22Rv1 (cell line): Measurements from ENCODE around the gene NRXN2.
A peak's percentile ranks its signal among the peaks of the same experiment; 100 is the strongest.

Experiments
- H3K27ac ChIP-seq: fragments of 450-650 bp; 2 replicates; pipeline ENCODE4 v1.5.1; 2017
- CTCF ChIP-seq: fragments of 450-650 bp; IDR thresholded peaks from 2 replicates; pipeline ENCODE4 v1.5.1; 2017; ENCODE audit warnings: mild to moderate bottlenecking
- ZFX ChIP-seq: fragments of 450-650 bp; IDR thresholded peaks from 2 replicates; pipeline ENCODE4 v1.6.1; 2017; ENCODE audit warnings: antibody characterized with exemption, borderline replicate concordance

The NRXN2 gene

GRCh38 chr11:64566915-64567891 lies 155.8 kb downstream of the NRXN2 start:
- peak overlapping the region; percentile 52 for H3K27ac ChIP-seq
- TF ChIP-seq CTCF (no peak), ZFX (no peak)

DNA sequence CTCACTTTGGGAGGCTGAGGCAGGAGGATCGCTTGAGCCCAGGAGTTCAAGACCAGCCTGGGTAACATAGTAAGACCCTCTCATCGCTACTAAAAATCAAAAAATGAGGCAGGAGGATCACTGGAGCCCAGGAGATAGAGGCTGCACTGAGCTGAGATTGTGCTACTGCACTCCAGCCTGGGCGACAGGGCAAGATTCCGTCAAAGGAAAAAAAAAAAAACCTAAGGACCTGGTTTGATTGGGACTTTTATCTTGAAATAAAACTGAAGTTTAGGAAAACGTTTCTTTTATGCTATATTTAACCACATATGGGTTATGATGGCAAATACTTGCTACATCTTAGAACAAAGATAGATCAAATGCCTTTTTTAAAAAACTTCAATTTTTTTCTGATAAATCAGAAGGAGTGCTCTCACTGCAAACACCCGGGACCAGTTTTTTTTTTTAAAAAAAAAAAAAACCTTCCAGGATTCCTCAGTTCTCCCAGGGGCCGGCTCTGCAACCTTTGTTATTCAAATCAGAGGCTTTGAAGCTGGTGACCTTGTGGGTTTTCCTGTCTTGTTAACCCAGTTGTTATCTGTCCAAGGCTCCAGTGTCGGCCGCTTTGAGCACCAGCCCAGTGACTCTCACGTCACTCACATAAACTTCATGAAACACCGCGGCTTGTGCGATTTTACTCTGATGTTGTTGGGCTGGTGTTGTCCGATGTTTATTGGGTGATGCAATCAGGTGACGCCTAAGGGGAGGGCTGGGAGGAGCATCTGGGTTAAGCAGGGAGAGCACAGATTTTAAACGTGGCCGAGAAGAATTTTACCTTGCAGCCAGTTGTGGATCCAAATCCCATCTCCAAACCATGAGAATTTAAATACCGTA lies 156.7 kb downstream of the NRXN2 start:
- TF ChIP-seq ZFX (no peak), CTCF (no peak)
- peak overlapping the region; percentile 52 for H3K27ac ChIP-seq

DNA sequence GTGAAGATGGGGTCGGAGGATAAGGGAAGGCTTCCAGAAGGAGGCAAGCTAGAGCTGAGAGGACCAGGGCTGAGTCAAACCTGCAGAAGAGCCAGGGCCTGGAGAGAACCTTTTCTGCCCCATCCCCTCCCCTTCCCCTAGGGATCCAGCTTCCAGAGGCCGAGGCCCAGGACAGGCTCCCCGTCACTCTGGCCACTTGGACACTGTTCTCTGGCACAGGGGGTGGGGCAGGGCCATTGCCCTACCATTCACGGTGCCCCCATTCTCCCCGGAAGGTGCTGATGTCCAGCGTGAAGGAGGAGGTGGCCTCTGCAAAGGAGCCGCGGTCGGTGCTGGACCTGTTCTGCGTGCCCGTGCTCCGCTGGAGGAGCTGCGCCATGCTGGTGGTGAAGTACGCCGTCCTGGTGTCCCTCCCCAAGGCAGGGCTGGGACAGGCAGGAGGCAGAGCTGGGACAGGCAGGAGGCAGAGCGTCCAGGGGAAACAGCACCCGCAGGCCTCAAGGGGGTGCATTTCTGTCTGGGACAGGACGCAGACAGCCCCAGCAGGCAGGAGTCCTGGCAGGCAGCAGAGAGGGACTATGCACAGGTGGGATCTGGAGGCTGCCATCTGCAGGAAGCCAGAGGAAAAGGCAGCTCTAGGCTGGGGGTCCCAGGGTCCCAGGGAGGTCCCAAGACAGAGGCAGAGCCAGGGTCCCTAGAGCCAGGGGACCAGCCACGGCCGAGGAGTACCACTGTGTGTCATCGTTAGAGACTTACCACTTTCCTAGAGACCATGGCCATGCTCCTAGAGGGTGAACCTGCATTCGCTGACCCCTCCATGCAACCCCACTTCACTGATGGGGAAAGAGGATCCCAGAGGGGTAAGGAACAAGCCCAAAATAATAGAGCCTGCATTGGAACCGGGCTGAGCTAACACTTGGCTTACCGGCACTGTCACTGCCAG lies 157.8 kb downstream of the NRXN2 start:
- H3K27ac ChIP-seq: no peak overlapping the region
- TF ChIP-seq ZFX (no peak), CTCF (no peak)

GRCh38 chr11:64564419-64564818 lies 158.6 kb downstream of the NRXN2 start:
- TF ChIP-seq ZFX: no peak
- no peak for TF ChIP-seq CTCF
- no peak overlapping the region for H3K27ac ChIP-seq

DNA sequence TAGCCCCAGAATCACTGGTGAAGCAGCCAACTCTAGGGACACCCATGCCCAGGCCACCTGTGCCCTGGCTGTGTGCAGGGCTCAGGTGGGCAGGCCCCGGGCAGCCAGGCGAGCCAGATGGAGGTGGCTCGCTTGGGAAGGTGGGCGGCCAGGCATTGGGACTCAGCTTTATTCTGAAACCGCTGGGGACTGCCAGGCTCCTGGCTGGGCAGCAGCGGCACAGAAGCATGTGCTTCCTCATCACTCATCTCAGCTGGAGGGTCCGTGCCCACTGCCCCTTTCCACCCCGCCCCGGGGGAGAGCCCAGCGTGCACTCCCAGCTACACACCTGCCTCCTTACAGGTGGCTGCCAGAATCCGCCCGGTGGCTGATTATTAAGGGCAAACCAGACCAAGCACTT lies 159.0 kb downstream of the NRXN2 start:
- TF ChIP-seq CTCF (no peak), ZFX (no peak)
- H3K27ac ChIP-seq: no peak overlapping the region

DNA sequence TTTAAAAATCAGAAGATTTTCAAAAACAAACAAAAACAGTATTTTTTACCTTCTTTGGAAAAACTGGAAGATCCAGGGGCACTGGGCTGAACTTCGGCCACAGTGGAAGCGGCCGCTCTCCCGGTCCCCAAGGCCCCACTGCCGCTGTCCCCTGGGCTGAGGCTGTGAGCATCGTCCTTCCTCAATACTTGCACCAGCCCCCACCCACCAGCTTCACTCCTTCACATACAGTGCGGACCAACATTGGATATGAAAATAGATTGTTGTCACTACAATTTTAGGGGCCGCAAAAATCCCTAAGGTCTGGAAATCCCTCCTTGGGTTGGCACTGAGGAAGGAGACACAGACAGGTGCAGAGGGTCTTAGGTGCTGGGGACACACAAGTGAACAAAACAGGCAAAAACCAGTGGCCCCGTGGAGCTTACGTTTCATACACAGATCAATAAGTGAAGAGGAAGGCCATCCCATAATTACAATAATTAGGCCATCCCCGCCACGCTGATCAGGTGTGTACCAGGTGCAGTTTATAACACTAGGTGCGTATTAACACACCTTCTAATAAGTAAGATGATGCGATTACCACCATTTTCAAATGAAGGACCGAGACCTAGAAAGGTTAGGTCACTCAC lies 160.2 kb downstream of the NRXN2 start:
- H3K27ac ChIP-seq: no peak overlapping the region
- TF ChIP-seq CTCF: no peak
- no peak for TF ChIP-seq ZFX
